ENCODE results near the gene SLC13A3.

The SLC13A3 gene

GRCh38 chr20:46558511-46558959 lies 92.7 kb downstream of the SLC13A3 start:
- peak in 1 of 2 donors; percentile 52 for DNase-seq (ENCODE audit: low read depth in 2 of 2)

- DNase-seq (ENCODE audit: low read depth in 2 of 2): no peak
Measured at GRCh38 chr20:46557231-46557956, 93.9 kb downstream of the SLC13A3 start.

GRCh38 chr20:46555370-46555956 lies 95.8 kb downstream of the SLC13A3 start:
- DNase-seq (ENCODE audit: low read depth in 2 of 2): no peak

- DNase-seq (ENCODE audit: low read depth in 2 of 2): no peak
Measured at GRCh38 chr20:46554828-46555227, 96.4 kb downstream of the SLC13A3 start.

GRCh38 chr20:46553926-46554325 lies 97.3 kb downstream of the SLC13A3 start:
- DNase-seq (ENCODE audit: low read depth in 2 of 2): no peak

- peak in 1 of 2 donors; percentile 38 for DNase-seq (ENCODE audit: low read depth in 2 of 2)
Measured at GRCh38 chr20:46552460-46553420, 98.5 kb downstream of the SLC13A3 start.

- DNase-seq (ENCODE audit: low read depth in 2 of 2): no peak
Measured at GRCh38 chr20:46551522-46552381, 99.5 kb downstream of the SLC13A3 start.

GRCh38 chr20:46550461-46550860 lies 100.8 kb downstream of the SLC13A3 start, which contains the start of gene OCSTAMP:
Gene OCSTAMP, minus strand, starts transcription at chr20:46550654. Its CDS starts 94 bp downstream, at chr20:46550560.
- no peak for DNase-seq (ENCODE audit: low read depth in 2 of 2)

- DNase-seq (ENCODE audit: low read depth in 2 of 2): no peak
Measured at GRCh38 chr20:46549188-46549972, 101.9 kb downstream of the SLC13A3 start.

- DNase-seq (ENCODE audit: low read depth in 2 of 2): no peak
Measured at GRCh38 chr20:46548688-46549087, 102.6 kb downstream of the SLC13A3 start.

GRCh38 chr20:46547995-46548394 lies 103.3 kb downstream of the SLC13A3 start:
- no peak for DNase-seq (ENCODE audit: low read depth in 2 of 2)

GRCh38 chr20:46546936-46547335 lies 104.3 kb downstream of the SLC13A3 start:
- no peak for DNase-seq (ENCODE audit: low read depth in 2 of 2)

GRCh38 chr20:46546298-46546697 lies 105.0 kb downstream of the SLC13A3 start:
- no peak for DNase-seq (ENCODE audit: low read depth in 2 of 2)

- DNase-seq (ENCODE audit: low read depth in 2 of 2): no peak
Measured at GRCh38 chr20:46545827-46546138, 105.5 kb downstream of the SLC13A3 start.

- peak; percentile 44 to 47 for DNase-seq (ENCODE audit: low read depth in 2 of 2)
Measured at GRCh38 chr20:46545077-46545826, 106.0 kb downstream of the SLC13A3 start.

GRCh38 chr20:46544576-46544975 lies 106.7 kb downstream of the SLC13A3 start:
- DNase-seq (ENCODE audit: low read depth in 2 of 2): no peak

GRCh38 chr20:46543959-46544358 lies 107.3 kb downstream of the SLC13A3 start:
- DNase-seq (ENCODE audit: low read depth in 2 of 2): no peak

- DNase-seq (ENCODE audit: low read depth in 2 of 2): no peak
Measured at GRCh38 chr20:46543033-46543432, 108.2 kb downstream of the SLC13A3 start.

- no peak for DNase-seq (ENCODE audit: low read depth in 2 of 2)
Measured at GRCh38 chr20:46541229-46541935, 109.9 kb downstream of the SLC13A3 start.
